ENCODE results near the gene FASN.

Gene FASN

DNA sequence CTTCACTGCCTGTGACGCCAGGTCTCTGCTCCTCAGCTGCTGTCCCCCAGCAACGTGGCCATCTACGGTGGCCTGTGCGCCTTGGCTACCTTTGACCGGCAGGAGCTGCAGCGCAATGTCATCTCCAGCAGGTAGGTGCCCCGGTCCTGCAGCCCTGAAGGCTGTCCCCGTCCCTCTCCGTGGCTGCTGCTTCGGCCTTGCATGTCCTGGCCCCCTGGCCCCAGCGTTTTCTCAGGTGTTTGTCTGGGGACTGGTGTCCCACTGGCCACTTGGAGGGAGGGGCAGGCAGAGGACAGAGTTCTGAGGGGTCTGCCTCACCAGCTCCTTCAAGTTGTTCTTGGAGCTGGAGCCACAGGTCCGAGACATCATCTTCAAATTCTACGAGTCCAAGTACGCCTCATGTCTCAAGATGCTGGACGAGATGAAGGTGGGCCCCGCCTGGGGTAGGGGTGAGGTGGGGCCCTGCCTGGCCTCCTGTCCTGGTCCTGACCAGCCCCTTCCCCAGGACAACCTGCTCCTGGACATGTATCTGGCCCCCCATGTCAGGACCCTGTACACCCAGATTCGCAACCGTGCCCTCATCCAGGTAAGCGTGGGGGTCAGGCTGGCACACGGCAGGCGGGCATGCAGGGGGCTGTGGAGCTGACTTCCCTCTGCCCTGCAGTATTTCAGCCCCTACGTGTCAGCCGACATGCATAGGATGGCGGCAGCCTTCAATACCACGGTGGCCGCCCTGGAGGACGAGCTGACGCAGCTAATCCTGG, 41.9 kb downstream of the FASN start:
- no peak for DNase-seq (ENCODE audit: low spot score)

DNA sequence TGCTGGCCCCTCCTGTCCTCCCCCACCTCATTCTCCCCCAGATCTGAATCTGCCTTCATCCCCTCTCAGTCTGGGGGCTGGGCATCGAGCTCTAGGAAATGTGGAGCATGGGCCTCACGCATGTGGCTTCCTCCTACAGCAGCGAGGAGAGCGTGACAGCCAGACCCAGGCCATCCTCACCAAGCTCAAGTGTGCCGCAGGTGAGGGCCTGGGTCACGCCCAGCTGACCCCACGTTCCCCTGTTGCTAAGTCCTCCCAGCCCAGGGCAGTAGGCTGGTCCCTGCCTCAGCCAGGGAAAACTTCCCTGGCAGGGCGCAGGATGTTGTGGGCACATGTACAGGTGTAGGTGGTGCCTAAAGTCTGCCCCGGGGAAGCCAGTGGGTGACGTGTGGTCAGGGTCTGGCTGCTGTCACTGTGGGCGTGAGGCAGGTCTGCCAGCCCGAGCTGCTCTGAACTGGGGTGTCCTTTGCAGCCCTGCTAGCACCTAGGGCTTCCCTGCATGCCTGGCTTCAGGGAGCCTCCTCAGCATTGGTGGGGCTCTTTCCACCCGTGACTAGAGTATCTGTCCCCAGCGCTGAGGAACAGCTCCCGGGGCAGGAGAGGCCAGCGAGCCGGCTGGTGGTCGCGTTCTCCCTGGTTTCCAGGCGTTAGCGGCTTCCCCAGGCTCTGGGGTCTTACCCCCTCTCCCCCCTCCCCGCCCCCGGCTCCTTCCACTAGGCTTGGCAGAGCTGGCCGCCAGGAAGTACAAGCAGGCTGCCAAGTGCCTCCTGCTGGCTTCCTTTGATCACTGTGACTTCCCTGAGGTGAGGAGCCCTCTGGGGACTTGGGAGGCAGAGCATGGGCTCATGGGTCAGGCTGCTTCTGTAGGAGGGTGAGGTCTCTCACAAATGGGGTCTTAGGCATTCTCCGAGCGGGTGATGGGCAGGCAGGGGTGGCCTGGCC, 42.7 kb downstream of the FASN start:
- DNase-seq (ENCODE audit: low spot score): no peak

DNA sequence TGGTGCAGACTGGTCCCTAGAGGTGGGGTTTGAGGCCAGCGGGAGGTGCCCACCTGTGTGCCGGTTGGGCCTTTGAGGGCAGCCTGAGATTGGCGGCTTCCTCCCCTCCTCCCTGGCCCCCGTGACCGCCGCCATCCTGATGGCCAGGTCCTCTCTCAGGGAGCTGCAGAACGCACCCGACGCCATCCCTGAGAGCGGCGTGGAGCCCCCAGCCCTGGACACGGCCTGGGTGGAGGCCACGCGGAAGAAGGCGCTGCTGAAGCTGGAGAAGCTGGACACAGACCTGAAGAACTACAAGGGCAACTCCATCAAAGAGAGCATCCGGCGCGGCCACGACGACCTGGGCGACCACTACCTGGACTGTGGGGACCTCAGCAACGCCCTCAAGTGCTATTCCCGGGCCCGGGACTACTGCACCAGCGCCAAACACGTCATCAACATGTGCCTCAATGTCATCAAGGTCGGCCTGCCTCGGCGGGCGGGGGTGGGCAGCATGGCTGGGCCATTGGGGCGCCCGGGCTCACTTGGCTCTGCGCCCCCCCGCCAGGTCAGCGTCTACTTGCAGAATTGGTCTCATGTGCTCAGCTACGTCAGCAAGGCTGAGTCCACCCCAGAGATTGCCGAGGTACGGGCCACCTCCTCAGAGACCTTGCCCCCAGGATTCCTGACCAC, 43.5 kb downstream of the FASN start:
- DNase-seq (ENCODE audit: low spot score): no peak

DNA sequence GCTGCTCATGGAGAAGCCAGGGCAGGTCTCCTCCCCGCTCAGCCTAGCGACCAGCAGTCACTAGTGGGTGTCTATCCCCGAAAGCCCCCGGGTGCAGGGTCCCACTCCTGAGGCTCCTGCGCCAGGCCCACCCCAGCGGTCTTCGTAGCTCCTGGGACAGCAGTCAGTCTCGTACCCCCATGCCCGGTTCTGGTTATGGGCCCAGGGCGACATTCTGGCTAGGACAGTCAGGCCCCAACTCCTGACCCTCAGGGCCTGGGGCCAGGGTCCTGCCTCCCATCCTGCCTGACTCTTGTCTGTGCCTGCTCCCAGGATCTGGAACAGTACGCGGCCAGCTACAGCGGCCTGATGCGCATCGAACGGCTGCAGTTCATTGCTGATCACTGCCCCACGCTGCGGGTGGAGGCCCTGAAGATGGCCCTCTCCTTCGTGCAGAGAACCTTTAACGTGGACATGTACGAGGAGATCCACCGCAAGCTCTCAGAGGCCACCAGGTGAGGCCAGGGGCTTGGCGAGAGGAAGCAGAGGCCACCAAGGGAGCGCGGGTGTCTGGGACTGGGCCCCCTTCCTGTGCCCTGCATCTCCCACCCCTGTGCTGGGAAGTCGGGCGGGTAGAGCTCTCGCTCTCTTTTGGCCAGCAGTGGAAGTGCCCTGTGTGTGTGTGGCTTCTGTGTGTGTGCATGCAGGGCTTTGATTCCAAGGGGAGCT, 44.3 kb downstream of the FASN start:
- no peak for DNase-seq (ENCODE audit: low spot score)

DNA sequence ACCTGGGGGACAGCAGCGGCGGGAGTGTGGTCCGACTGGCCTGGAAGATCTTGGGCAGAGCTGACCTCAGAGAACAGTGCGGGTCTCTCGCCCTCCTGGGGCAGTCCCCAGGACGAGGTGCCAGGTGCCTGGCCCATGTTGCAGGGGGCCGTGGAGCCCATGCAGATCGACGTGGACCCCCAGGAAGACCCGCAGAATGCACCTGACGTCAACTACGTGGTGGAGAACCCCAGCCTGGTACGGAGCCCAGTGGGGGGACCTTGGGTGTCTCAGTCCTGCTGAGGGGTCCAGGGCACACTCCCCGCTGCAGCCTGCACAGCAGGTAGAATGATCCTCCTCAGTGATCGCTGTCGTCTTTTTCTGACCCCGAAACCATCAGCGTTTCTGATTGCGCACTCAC, 44.9 kb downstream of the FASN start:
- no peak for DNase-seq (ENCODE audit: low spot score)

DNA sequence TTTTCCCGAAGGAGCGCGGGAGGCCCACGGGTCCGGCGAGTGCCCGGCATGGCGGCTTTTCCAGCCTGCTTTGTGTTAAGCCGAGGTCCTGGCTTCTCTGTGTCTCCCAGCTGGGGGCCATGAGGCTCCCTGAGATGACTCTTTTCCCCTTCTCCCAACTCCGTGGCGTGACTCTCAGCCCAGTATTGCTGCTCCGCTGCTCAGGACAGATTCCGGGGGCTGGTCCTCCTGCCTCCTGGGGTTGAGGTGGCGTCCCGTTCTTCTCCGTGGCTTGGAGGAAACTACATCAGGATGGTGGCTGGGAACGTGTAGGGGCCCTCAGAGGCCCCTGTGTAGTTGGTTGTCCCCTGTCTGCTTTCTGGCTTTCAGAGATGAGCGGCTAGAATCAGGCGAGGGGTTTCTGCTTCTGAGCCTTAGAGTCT, 45.4 kb downstream of the FASN start:
- no peak for DNase-seq (ENCODE audit: low spot score)

DNA sequence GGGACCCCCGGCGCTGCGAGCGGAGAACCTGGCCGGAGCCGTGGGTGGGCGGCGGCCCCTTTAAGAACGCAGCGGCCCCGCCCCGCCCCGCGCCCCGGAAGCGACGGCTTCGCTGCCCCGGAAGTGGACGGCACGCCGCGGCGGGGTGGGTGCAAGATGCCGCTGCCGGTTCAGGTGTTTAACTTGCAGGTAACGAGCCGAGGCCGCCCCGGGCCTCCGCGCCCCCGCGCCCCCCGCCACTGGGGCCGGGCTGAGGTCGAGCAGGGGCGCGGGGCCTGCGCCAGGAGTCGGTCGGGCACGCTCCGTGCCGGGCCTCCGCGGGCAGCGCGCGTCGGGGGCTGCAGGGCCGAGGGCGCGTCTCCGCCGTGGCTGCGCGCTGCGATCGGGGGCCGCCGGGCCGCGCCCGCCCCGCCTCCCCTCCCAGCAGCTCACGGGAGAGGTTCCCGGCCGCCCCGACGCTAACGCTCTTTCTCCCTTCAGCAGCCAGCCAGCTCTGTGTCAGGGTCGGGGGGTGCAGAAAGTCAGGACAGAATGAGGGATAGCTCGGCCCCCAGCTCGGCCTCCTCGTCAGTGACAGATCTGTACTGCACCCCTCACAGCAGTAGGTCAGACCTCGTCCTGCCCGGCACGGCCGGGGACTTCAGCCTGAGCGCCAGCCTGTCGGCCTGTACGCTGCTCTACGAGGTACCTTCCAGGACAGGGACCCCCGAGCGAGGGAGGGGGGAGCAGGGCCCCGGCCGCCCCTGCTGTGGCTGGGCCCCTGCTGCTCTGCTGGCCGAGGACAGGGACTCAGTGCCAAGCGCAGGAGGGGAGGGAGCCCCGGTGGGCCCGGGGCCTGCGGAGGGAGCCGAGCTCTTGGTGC, 46.0 kb downstream of the FASN start, which contains the start of the genes GPS1 and RFNG:
Gene GPS1 (plus strand): TSS at position 123 of the 862 bp plus-strand sequence. CDS start 34 bp downstream, at position 157.
Gene RFNG (minus strand): TSS at position 36 of the 862 bp plus-strand sequence. CDS start 45 bp downstream, outside the sequence.
- DNase-seq (ENCODE audit: low spot score): no peak

DNA sequence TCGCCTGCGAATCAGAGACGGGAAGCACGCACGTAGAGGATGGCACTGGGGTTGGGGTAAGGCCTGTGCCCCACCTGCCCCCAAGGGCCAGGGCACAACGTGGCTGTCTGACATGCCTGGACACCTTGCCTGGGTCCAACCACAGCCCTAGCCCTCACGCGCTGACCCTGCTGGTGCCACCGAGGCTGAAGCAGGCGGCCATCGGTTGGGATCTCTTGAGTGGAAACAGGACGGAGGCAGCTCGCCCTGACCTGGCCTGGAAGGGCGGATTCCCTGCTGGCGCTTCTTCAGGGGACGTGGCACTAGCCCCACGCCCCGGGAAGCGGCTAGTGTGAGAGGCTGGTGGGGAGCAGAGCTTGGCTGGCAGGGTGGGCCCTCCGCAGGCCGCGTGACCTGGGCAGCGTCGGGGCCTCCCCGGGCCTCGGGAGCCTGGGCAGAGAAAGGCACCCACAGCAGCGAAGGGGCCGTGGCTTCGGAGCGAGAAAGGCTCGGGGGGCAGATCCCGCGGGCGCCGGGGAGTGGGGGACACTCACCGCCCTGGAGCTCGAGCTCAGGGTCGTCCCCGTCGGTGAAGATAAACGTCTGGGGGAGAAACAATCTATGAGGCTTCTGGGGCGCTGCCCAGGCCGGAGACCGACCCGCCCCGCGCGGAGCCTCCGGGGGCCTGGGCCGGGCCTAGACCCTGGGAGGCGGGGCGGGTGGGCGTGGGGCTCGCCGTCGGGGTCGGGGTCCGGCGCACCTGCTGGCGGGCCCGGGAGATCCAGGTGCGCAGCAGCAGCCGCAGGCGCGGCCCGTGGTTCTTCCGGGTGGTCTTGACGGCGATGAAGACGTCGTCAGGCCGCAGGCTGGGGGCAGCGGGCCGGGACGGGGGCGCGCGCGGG, 47.0 kb downstream of the FASN start:
- no peak for DNase-seq (ENCODE audit: low spot score)

DNA sequence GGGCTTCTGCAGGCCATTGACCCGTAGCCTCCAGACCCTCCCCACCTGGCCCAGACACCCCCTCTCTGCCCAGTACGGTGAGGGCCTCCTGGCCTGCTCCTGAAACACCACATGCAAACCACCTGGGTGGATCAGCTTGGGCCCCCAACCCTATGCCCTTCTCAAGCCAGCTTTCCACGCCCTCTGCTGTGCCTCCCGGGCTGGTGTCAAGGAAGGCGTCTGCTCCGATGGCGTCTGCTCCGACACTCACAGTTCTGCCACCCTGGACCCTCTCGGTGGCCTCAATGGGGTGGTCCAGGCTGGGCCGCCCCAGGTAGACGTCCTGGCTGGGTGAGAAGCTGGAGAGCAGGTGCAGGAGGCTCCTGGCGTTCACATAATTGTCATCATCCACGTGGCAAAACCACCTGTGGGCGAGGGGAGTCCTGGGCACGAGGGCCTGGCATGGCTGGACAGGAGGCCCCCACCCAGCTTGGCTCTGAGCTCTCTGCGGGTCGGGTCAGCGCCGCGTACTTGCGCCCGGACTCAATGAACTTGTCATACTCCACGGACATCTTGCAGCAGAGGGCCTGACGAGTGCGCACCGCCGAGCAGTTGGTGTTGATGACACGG, 47.8 kb downstream of the FASN start:
- no peak for DNase-seq (ENCODE audit: low spot score)

DNA sequence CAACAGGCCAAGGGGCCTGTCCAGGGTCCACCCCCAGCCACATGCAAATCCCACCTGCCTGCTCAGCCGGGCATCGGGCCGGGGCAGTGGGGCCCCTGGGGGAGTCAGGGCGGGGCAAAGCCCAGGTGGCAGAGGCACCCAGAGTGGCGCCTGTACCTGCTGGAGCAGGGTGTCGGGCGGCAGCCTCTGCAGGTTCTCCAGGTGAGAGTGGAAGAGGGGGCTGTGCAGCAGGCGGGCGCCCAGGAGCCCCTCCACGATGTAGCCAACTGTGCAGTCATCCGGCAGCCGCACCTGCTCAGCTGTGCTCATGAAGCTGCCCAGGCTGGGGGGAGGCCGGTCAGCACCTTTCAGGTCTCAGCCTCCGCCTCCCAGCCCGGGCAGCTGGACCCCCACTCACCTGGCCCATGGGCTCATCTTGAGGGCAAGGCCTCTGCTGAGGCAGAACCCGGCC, 48.5 kb downstream of the FASN start:
- DNase-seq (ENCODE audit: low spot score): no peak

DNA sequence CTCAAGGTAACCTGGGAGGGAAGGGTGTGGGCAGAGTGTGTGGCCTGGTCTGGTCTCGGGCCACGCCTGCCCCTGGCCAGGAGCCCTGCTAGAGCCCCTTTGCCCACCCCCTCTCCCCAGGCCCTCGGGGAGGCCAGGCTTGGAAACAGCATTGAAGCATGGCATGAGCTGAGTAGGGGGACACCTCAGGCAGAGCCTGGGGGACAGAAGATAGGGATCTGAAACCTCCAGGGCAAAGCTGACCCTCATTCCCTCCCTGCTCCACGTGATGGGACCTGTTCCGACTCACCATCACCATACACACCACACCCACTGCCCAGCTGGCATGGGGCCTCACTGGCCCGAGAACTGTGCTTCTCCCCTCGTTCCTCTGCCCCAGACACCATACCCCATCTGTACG, 48.9 kb downstream of the FASN start:
- DNase-seq (ENCODE audit: low spot score): no peak

DNA sequence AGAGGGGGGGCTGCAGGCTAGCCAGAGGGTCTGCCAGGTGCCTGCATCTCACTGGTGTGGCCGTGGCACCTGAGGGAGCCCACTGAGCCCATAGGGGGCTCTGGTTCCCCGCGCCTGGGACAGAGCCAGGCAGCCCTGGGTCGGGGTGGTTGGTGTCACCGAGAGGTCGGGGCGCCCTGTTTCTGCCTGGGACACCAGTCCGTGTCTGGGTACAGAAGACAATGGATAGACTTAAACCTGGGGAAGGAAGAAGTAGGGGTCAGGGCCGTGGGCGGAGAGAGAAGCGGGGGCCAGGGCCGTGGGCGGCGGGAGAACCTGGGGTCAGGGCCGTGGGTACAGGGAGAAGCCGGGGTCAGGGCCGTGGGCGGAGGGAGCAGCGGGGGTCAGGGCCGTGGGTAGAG, 49.5 kb downstream of the FASN start:
- no peak for DNase-seq (ENCODE audit: low spot score)

DNA sequence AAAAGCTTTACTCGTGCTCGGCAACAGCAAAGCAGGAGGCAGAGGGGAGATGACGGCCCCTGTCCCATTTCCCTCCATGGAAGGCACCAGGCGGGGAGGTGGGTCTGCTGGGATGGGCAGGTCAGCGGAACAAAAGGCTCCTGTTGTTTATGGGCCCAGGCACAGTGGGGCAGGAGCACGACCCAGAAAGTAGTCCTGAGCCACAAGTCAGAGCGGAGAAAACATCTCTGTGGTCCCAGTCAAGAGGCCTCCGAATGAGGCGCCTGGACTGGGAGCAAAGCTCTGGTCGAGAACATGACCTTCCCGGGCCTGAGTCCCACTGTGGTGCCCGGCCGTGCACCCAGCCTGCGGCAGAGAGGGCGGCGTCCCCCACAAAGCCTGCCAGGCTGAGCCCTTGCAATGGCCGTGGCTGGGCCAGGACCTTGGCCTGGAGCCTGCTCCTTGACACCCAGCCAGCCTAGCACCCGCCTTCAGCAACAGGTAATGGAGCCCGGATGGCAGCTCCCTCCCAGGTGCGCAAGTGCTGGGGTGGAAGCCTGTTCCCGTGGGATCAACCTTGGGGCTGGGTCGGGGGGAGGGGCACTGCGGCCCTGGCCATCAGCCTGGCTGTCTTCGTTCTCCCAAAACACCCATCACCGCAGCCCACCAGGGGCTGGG, 50.0 kb downstream of the FASN start:
- no peak for DNase-seq (ENCODE audit: low spot score)

DNA sequence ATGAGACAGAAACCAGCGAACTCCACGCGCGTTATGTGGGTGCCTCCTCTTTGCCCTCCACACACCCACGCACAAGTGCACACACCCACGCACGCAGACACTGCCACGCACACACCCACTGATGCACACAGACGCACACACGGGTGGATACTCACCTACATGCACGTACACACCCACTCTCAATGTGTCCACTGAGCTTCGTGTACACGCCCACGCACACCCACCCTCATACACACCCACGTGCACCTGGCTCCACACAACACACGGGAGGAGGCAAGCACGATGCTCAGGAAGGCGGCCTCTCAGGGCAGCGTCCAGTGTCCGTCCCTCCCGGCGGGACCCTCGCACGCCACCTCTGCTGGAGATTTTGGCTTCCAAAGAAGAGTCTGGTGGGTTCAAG, 50.7 kb downstream of the FASN start:
- no peak for DNase-seq (ENCODE audit: low spot score)

DNA sequence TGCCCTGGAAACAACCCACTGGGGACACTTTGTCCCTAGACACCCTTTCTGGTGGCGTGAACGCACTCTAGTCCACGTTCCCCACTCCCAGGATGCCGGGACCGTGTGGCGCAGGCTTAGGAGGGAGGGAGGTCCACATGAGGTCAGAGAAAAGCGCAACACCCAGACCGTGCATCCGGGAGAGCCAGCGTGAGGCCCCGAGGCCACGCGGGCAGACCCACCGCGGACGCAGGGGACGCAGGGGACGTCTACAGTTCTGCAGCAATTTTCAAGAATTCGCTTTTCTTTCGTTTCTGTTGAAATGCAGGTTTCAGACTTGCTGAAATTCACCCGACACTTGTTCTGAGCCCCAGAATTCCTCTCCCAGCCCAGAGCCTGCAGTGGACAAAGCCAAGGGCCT, 51.1 kb downstream of the FASN start:
- no peak for DNase-seq (ENCODE audit: low spot score)

DNA sequence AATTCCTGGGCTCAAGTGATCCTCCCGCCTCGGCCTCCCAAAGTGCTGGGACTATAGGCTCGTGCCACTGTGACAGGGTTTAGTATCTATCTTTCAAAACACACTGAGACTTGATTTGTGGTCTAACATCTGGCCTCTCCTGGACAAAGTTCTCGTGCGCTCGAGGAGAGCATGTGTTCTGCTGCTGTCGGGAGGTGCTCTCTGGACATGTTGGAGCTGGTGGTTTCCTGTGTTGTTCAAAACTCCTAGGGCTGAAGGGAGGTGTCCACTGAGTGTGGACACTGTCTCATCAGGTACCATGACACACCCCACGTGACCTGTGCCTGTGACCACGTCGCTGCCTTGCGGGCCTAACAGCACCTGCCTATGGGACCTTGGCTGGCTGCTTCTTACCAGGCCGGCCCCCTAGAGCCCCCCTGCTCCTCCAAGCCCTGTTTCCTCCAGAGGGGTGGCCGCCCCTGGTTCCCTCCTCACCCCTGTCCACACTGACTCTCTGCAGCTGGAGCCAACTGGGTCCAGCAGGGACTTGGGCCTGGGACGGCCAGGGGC, 52.0 kb downstream of the FASN start:
- no peak for DNase-seq (ENCODE audit: low spot score)

DNA sequence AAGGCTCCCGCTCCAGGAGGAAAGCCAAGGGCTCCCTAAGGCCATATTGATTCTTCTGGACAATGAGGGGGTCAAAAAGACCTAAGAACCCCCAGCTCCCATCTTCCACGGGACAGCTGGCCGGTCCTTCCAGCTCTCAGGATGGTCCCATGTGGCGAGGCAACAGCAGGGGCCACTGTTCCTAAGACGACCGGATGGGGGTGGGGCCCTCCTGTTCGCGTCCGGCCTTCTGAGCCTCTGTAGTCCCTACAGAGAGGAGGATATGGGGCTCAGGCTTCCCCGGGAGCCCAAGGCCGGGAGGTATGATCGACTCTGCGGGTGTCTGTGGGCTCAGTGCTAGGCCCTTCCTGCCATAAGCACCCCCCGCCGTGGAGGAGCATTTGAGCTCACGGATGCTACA, 54.5 kb downstream of the FASN start:
- no peak for DNase-seq (ENCODE audit: low spot score)

DNA sequence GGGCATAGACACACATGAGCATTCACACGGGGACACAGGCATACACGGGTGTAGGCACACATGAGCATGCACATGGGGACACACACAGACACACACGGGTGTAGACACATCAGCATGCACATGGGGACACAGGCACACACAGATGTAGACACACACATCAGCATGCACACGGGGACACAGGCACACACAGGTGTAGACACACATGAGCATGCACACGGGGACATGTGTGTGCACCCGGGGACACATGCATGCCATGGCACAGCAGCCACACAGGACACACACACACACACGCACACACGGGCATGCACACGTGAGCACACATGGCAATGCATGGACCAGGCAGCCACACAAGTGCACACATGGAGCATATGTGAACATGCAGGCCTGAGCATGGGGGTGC, 55.4 kb downstream of the FASN start:
- no peak for DNase-seq (ENCODE audit: low spot score)
